GM18519 (cell line): Measurements from ENCODE around the gene FAM25G.
"Not testable (repeated sequence)": the region's sequence is repeated elsewhere in the genome, so short reads cannot be mapped to it uniquely, and the experiment has no call there.

Experiments used
- ATAC-seq: cut with Tn5 transposase; IDR thresholded peaks from one replicate; pipeline ENCODE4 v1.9.1; 2021; ENCODE audit warnings: mild to moderate bottlenecking, moderate library complexity; ENCODE audit not compliant: unreplicated experiment, low FRiP score

Gene FAM25G

DNA sequence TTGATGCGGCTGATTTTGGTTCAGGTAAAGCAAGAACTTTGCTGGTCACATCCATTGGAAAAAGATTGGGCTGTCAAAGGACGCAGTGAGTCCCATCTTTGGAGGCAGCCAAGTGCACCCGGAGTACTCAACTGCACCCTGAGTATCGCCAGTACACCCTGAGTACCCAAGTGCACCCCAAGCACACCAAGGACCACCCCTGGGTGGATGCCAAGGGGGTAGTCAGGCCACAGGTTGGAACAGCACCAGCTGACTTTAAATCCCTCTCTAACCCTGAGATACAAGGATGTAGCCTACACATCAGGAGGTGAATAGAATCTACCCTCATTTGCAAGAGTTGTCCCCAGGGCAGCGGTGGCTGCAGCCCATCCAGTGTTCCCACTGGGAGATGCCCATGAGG, 24.0 kb downstream of the FAM25G start:
- not testable (repeated sequence) for ATAC-seq

DNA sequence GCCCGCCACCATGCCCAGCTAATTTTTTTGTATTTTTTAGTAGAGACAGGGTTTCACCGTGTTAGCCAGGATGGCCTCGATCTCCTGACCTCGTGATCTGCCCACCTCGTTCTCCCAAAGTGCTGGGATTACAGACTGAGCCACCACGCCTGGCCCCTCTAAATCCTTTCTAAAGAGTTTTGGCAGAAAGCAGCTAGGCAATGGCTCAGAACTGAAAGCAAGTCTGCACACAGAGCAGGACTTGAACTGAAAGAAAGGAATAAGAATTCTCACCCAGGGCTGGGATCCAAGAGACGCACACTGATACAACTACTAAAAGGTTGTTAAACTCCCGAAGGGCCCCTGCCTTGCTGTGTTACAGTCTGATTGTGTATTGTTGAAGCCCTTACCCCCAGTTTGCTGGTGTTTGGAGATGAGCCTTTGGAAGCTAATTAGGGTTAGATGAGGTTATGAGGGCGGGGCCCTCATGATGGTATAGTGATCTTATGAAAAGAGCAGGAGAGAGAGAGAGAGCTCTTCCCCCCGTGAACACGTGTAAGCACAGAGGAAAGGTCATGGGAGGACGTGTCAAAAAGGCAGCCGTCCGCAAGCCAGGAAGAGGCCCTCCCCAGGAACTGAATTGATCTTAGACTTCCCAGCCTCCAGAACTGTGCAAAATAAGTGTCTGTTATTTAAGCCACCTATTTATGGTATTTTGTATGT, 26.1 kb downstream of the FAM25G start:
- ATAC-seq: not testable (repeated sequence)

DNA sequence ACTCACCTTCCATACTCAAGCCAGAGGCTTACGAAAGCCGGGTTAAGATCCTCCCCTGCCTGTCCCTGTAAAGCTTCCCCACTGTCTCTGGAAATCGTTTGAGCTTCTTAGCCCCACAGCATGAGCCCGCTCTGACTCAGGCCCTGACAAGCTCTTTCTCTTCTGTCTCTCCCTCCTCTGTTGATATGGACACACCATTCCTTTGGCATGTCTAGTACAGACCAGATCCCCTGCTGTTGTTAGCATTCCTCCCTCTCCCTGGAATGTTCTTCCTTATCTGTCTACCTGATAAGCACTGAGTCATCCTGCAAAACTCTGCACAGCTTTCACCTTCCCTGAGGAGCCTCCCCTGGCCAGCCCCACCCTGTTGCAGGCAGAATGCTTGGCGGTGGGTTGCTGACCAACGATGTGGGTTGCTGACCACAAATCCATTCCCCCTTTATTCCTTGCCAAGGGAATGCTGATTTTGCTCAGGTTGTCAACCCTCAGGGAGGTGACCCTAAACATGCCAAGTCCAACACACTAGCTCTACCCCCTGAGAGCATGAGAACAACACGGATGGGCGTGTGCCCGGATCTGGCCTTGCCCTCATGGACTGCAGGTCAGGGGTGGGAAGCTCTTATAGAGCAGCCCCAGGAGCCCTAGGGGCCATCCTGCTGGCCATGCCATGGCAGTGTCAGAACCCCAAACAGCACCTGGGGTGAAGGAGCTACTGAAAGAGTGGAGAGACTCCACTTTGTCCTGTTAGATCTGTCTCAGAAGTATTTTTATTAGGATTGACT, 28.7 kb downstream of the FAM25G start:
- not testable (repeated sequence) for ATAC-seq

DNA sequence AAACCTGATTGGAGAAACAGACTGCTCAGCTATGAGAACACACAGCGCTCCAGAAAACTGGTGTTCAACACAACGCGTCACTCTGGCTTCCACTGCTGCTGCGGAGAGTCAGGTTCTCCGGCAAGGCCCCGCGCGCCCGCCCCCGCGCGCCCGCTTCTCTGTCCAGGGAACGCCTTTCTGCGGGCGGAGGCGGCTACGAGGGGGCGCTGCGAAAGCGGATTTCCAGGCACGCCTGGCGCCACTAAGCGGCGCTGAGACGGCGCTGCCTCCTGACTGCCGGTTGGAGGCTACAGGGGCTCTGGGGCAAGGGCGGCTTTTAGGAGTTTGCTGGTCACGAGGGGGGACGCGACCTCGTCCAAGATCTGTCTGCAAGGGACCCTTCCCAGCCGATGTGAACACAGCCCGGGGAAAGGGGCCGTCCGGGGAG, 30.2 kb downstream of the FAM25G start:
- not testable (repeated sequence) for ATAC-seq

DNA sequence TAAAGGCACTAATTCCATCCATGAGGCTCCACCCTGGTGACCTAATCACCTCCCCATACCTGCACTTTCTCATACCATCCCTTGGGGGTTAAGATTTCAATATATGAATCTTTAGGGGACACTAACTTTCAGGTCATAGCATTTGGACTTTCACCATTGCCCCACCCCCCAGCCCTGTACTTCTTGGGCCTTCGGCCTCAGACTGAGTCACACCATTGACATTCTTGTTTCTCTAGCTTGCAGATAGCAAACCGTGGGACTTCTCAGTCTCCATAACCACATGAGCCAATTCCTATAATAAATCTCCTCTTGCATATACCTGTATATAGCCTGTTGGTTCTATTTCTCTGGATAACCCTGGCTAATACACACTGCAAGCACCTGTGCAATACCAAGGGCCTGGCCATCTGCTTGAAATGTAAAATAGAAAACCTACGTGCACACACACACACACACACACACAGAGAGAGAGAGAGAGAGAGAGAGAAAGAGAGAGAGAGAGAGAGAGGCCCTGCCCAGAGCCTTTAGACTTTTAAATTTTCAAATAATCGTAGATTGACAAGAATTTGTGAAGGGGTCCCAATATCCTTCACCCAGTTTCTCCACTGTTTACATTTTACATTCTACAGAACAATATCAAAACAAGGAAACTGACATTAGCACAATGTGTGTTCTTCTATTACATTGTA, 32.9 kb downstream of the FAM25G start:
- no peak for ATAC-seq

DNA sequence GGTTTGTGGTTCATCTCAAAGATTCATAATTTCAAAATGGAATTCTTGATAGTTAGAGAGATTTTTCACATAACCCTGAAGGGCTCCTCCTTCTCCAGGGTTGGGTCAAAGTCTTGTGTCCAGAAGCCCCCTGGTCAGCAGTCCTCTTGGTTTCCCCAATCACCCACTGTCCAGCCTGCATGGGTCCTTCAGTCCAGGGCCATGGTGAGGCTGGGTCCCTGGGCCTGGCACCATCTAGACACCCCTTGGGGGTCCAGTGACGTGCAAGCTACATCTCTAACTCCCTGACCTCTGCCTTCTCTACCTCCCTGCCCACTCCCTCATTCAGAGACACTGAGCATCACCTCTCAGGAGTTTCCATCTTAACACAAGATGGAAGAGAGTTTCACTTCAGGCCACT, 33.7 kb downstream of the FAM25G start:
- ATAC-seq: no peak

DNA sequence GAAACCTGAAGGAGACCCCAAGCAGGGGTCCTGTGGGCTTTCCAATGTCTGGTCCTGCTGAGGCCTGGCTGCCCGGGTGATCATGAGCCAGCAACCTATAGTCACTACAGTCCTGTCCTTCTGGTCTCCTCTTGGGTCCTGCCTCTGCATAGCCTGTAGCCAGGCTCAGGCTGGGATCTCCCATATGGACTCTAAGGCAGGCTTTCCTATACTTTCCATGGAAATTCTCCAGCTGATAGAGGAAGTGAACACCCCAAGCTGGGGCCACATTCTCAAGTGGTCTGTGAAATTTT, 34.0 kb downstream of the FAM25G start:
- no peak for ATAC-seq

DNA sequence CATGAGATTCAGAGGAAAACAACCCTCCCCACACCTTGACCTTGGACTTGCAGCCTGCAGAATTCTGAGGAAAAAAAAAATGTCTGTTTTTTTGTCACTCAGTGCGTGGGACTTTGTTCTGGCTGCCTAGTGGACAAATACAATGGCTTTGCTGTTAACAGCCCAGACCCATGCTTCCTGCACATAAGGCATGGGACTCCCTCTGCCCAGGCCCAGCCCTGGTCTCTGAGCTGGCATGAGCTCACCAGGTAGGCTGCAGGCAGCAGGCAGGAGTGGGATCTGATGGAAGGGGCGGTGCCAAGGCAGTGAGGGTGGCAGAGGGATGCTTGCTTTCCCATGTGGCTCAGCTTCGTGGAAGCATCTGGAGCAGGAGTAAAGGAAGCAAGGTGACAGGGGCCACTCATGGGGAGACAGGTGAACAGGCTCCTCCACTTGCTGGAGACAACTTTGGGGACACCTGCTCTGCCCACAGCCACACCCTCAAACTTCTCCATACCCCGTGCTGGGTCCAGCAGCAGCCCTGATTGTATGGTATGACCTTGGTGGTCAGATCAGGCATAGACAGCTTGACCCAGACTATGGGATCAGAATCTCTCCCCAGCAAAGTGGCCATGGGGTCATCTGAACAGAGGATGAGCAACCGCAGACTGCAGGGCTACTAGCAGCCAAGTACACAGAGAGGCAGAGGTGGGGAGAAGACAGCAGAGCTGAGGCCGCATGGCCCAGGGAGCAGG, 34.5 kb downstream of the FAM25G start:
- no peak for ATAC-seq

DNA sequence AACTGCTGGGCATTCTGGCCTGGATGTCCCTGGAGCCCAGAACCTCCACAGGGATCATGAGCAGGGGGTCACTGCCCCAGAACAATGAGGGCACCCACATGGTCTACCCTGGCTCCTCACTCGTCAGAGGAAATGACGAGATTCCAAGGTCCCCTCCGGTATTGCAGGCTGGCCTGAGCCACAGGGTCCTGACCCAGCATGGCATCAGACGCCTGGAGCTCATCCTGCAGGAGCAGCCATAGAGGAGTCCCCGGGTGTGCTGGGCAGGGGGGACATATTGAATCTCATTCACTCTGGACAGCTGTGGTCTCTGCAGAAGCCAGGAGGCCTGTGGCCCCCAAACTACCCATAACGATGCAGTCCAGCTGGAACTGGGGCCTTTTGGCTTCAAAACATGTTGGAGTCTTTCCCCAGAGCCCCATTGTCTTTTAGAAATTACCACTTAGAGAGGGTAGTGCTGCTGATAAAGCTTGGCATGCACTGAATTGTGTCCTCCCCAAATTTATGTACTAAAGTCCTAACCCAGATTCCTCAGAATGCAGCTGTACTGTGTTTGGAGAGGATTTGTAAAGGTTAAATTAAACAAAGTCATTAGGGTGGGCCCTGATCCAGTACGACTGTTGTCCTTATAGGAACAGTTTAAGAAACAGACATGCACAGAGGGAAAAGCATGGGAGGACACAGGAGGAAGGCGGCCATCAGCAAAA, 35.3 kb downstream of the FAM25G start:
- ATAC-seq: no peak

DNA sequence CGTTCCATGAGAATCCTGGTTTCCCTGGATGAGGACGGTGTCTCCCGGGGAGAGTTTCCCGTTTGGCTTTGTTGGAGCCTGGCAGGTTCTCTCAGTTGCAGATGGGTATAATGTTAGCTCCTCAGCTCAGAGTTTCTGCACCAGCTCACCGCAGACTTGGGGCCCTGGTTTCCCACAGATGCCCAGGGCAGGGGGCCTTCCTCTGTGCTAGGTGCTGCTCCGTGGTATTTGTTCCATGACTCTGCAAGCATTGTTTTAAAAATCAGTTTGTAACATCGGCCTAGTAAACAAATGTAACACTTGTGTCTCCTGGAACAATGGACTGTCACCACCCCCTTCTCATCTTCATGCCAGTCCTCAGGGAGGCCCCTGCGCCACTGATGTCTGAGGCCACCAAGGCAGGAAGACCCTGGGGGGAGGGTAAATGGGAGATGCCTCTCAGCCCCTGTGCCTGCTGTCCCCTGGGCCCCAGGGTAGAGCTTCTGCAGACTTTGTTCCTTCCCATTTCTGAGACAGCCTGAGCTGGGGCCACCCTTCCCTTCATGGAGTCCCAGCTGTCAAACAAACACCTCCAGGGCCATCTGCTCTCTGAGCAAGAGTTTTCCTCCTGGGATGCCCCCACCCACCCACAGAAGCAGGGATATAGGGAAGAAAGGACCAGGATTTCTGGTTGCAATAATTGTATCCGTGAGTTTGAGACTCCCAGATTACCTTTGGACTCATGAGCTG, 36.0 kb downstream of the FAM25G start:
- ATAC-seq: not testable (repeated sequence)

DNA sequence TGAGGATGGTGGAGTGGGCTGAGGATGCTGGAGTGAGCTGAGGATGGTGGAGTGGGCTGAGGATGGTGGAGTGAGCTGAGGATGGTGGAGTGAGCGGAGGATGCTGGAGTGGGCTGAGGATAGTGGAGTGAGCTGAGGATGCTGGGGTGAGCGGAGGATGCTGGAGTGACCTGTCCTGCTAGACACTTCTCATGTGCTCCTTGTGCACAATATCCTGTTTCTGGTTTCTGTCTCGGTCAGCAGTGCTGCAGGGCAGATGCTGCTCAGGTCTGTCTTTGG, 36.8 kb downstream of the FAM25G start:
- no peak for ATAC-seq

DNA sequence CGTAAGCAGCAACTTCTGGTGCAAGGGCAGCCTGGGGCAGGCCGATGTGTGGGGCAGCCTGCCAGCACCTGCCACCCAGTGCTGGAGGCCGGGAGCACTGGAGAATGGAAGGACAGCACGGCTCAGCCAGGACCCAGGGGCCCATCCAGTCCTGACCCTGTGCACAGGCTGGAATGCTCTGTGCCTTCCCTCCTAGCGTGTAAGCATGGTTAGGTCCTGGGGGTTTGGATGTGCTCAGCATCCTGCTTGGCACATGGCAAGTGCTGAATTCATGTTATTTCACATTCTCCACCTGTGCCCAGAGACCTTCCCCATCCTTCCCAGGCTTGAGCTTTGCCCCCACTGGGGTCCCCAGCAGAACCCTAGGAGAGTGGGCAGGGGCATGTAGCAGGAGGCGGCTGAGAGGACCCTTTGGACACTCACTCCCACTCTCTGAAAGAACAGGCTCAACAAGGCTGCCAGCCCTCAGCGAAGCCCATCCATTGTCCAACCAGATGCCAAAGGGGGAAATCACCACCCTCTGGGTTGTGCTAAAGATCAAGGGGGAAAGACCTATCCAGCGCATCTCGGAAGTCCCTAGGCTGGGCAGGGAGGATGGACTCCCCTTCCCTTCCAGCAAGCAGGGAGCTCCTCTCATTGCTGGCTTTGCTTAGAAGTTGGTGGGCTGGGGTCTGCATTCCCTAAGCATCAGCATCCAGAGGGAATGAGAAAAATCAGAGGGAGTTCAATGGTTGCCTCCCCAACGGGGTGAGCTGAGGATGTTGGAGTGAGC, 37.3 kb downstream of the FAM25G start:
- ATAC-seq: no peak

DNA sequence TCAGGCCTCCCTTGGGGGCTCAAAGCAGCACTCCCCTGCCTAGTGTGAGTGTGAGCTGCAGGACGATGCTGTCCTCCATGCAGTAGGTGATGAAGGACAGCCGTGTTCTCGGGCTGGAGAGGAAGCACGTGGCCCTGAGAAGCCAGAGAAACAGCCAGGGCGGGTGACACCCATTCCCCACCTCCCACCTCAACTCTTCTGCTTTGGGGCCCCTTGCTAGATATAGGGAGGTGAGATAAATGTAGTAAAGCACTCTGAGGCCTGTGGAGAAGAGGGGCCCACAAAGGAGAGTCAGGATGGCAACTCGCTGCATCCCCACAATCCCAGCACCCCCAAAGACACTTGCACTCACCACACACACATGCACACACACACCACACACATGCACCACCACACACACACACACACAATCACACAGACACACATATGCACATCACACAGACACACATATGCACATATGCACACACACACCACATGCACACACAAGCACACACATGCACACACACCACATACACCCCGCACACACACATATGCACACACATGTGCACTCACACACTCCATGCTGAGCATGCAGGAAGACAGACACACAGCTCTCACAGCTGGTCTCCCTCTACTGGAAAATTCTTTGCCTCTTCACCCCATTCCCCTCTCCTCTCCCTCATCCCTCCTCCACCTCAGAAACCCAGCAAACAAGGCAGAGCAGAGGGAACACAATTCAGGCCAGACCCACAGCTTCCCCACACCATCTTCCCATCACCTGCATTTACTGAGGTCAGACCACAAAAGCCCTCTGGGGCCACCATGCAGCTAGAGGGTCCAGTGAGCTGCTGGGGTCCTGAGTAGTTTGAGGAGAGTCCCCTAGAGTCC, 38.1 kb downstream of the FAM25G start:
- ATAC-seq: no peak

DNA sequence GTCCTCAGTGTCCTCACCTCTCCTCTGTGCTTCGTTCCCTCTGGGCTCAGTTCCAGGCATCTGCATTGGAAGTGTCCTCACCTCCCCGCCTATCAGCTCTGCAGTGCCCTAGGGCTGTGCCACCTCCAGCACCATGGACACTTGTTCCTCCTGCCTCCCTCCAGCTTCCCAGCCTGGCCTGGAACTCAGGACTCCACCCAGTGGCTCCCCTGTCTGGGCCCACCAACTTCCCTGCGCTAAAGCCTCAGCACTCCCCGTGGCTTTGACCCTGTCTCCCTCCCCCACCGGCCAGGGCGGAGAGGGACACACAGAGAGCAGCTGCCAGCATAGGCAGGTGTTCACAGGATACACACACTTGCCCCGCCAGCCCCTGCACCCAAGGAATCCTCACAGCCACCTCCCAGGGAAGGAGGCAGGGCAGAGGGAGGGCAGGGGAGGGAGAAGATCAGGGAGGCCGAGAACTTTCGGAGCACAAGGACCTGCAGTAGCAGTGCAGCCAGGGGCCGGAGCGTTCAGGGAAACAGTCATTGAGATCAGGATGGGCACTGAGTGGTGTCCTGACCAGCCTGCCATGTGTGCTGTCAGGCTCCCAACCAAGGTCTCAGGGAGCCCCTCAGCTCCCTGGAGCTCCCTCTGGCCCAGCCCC, 38.9 kb downstream of the FAM25G start:
- ATAC-seq: no peak

DNA sequence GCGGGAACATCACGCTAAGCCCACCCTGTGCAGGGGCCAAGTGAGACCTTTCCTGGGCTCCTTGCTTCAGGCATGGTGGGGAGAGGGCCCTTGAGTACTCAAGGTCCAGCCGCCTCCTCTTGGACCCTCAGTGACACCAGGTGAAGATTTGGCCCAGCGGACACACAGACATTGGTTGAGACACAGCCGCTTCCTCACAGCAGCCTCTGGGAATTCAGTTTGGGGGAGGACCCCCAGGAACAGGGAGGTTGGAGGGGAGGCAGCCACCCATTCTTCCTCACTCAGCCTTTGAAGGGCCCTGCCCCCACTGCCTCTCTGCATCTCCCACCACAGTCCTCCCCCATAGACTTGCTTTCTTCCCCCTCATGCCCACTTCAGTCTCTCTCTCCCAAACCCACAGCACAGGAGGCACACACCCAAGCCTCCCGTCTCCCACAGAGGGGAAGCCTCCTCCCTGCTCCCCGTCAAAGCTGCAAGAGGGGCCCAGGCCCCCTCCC, 39.5 kb downstream of the FAM25G start:
- no peak for ATAC-seq

DNA sequence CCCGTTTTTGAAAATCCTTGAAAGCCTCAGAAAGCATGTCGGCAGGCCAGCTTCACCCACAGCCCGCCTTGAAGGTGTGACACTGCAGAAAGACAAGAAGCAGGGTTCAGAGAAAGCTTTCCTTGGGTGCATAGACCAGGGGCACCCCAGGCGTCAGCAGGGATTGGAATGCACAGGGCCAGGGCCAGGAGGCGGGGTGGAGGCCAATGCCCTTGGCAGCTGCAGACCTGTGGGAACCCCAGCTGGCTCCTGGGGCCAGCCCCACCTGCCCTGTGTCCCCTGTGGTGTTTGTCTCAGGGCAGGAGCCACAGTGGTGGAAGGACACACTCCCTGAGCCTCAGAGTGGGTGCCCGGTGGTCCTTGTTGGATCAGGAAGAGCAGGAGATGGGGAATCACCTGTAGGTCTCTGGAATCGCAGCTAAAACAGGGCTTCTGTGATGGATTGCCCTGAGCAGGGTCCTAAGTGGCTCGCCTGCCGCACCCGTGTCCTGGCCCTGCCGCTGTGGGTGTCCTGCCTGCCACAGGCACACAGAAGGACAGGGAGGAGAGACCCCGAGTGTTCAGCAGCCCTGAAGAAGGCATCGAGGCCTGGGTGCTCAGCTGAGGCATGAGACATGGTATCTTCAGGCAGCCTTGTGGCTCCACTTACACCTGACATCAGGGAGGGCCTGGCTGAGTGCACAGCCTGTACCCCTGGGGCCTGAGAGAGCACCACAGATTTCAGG, 40.1 kb downstream of the FAM25G start:
- ATAC-seq: no peak

DNA sequence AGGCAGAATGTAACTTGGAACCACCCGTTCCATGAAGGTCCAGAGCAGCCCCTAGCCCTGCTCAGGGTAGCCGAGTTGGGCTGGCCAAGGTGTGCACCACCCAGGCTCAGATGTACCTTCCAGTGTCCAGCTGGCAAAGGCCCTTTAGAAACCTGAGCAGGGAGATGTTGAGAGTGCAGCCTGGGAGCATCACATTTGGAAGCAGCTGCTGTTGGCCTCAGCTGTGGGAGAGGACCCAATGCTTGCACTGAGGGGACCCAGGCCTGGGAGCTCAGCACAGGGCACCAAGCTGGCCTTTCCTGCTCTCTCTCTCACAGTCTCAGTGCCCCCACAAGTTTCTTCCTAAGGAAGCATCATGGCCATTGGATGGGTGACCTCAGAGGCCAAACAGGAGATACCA, 41.1 kb downstream of the FAM25G start:
- ATAC-seq: no peak
